ENCODE data around the gene CEP41. TPM values are rescaled to one million over a fixed set of nuclear protein-coding genes. Genes with fewer than 3 reads are reported as not detected.

CEP41 gene
- total and polyA plus RNA-seq, 2 experiments from 2014 or later: 17.4 to 25.0 TPM

DNA sequence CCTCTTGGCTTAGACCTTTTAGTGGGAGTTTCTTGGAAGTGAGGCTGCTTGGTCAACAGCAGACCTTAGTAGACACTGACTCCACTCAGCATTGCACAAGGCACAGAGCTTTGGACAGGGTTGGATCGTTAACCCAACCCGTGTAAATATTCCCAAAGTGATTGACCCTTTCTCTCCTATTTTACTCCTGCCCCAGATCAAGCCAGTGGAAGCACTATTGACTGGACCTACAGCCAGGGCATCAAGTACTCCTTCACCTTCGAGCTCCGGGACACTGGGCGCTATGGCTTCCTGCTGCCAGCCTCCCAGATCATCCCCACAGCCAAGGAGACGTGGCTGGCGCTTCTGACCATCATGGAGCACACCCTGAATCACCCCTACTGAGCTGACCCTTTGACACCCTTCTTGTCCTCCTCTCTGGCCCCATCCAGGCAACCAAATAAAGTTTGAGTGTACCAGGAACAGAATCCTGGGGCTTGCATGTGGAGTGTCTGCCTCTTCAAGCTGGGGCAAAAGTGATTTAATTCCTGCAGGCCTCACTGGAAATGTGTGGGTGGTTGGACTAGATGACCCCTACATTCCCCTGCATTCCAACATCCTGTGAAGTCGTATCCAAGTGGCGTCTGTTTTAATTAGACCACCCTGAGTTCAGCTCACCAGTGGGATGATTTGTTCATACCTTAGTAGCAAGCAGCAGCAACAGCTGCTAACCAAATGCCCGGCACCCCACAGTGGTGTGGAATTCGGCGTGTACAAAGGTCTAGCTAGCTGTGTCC, 53.0 kb downstream of the CEP41 start:
- H3K9me2 ChIP-seq (ENCODE audit: insufficient read depth): peaks cover 6% of the 10 kb centered on the region; the same call in 1 of the 2 replicates
- H3K4me3 ChIP-seq: no peak overlapping the region
- H3K4me2 ChIP-seq: no peak overlapping the region
- no peak overlapping the region for H3K27ac ChIP-seq (ENCODE audit: low read depth)
- Mint-ChIP-seq H3K36me3 (ENCODE audit: low read depth) (peaks cover 3% of the 10 kb centered on the region; the same call in 2 of the 3 replicates), H3K4me3 (no peak overlapping the region), H3K9me3 (peaks cover 4% of the 10 kb centered on the region; the same call in 2 of the 3 replicates), H3K27me3 (ENCODE audit: insufficient read depth, low read depth, poor library complexity) (peaks cover 3% of the 10 kb centered on the region), H3K27ac (peak overlapping the region; percentile 3; the same call in 1 of the 2 replicates), H3K4me1 (no peaks in the 10 kb centered on the region)
- H3K4me1 ChIP-seq (ENCODE audit: insufficient read depth): no peaks in the 10 kb centered on the region
- no peak for TF ChIP-seq ZNF331 (CRISPR knock-in tag; IDR thresholded peaks at IDR 0.05; ENCODE audit: low read depth)
- TF ChIP-seq STAT1 (IDR thresholded peaks at IDR 0.05; ENCODE audit: unreplicated experiment): no peak
- no peak for TF ChIP-seq ZNF114 (CRISPR knock-in tag; IDR thresholded peaks at IDR 0.05)
- no peak for TF ChIP-seq POLR2AphosphoS5 (IDR thresholded peaks at IDR 0.05; ENCODE audit: low read depth)
- TF ChIP-seq, protein P1, sequence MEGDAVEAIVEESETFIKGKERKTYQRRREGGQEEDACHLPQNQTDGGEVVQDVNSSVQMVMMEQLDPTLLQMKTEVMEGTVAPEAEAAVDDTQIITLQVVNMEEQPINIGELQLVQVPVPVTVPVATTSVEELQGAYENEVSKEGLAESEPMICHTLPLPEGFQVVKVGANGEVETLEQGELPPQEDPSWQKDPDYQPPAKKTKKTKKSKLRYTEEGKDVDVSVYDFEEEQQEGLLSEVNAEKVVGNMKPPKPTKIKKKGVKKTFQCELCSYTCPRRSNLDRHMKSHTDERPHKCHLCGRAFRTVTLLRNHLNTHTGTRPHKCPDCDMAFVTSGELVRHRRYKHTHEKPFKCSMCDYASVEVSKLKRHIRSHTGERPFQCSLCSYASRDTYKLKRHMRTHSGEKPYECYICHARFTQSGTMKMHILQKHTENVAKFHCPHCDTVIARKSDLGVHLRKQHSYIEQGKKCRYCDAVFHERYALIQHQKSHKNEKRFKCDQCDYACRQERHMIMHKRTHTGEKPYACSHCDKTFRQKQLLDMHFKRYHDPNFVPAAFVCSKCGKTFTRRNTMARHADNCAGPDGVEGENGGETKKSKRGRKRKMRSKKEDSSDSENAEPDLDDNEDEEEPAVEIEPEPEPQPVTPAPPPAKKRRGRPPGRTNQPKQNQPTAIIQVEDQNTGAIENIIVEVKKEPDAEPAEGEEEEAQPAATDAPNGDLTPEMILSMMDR (conservative IDR thresholded peaks at IDR 0.05; ENCODE audit: low read depth in 2 of 2): no peak
- TF ChIP-seq CREB1 (CRISPR knock-in tag; IDR thresholded peaks at IDR 0.05; ENCODE audit: low read depth): no peak
- no peaks in the 10 kb centered on the region for H3K36me3 ChIP-seq (ENCODE audit: insufficient read depth)
- H3F3A ChIP-seq (replicated peaks; ENCODE audit: low read depth): no peaks in the 10 kb centered on the region
- H3K27me3 ChIP-seq (ENCODE audit: insufficient read depth): no peaks in the 10 kb centered on the region
- H2AFZ ChIP-seq: no peak overlapping the region
- H4K20me1 ChIP-seq (replicated peaks; ENCODE audit: insufficient read depth): no peaks in the 10 kb centered on the region
- H3K79me2 ChIP-seq (replicated peaks; ENCODE audit: insufficient read depth): no peaks in the 10 kb centered on the region
- DNase-seq (ENCODE audit: low spot score) (no peak), ATAC-seq (no peak)

DNA sequence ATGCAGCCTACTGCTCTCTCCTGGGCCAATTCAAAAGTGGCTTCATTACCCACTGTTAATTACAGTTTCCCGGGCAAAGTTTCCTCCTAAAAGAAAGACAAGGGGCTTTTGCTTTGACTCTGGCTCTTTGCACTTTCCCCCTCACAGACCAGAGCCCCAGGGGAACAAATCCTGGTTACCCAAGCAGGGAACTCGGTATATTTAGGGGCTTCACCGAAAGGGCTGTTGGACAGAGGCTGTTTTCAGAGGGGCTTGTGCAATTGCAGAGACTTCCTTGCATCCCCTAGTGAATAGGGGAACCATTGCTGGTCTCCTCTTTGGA, 53.5 kb downstream of the CEP41 start:
- Histone ChIP-seq H3K4me1 (ENCODE audit: insufficient read depth) (no peaks in the 10 kb centered on the region), H3K27me3 (ENCODE audit: insufficient read depth) (no peaks in the 10 kb centered on the region), H3K9me2 (ENCODE audit: insufficient read depth) (peaks cover 6% of the 10 kb centered on the region; the same call in 1 of the 2 replicates), H3K79me2 (replicated peaks; ENCODE audit: insufficient read depth) (no peaks in the 10 kb centered on the region), H3K4me3 (no peak overlapping the region), H2AFZ (no peak overlapping the region), H3K4me2 (no peak overlapping the region), H3K36me3 (ENCODE audit: insufficient read depth) (no peaks in the 10 kb centered on the region), H4K20me1 (replicated peaks; ENCODE audit: insufficient read depth) (no peaks in the 10 kb centered on the region), H3K27ac (ENCODE audit: low read depth) (no peak overlapping the region), H3F3A (replicated peaks; ENCODE audit: low read depth) (no peaks in the 10 kb centered on the region)
- Mint-ChIP-seq H3K27me3 (ENCODE audit: insufficient read depth, low read depth, poor library complexity) (peaks cover 3% of the 10 kb centered on the region), H3K4me1 (no peaks in the 10 kb centered on the region), H3K9me3 (peaks cover 4% of the 10 kb centered on the region; the same call in 2 of the 3 replicates), H3K27ac (no peak overlapping the region), H3K36me3 (ENCODE audit: low read depth) (peaks cover 3% of the 10 kb centered on the region; the same call in 2 of the 3 replicates), H3K4me3 (no peak overlapping the region)
- DNase-seq (ENCODE audit: low spot score) (no peak), ATAC-seq (no peak)
- TF ChIP-seq, protein P2, sequence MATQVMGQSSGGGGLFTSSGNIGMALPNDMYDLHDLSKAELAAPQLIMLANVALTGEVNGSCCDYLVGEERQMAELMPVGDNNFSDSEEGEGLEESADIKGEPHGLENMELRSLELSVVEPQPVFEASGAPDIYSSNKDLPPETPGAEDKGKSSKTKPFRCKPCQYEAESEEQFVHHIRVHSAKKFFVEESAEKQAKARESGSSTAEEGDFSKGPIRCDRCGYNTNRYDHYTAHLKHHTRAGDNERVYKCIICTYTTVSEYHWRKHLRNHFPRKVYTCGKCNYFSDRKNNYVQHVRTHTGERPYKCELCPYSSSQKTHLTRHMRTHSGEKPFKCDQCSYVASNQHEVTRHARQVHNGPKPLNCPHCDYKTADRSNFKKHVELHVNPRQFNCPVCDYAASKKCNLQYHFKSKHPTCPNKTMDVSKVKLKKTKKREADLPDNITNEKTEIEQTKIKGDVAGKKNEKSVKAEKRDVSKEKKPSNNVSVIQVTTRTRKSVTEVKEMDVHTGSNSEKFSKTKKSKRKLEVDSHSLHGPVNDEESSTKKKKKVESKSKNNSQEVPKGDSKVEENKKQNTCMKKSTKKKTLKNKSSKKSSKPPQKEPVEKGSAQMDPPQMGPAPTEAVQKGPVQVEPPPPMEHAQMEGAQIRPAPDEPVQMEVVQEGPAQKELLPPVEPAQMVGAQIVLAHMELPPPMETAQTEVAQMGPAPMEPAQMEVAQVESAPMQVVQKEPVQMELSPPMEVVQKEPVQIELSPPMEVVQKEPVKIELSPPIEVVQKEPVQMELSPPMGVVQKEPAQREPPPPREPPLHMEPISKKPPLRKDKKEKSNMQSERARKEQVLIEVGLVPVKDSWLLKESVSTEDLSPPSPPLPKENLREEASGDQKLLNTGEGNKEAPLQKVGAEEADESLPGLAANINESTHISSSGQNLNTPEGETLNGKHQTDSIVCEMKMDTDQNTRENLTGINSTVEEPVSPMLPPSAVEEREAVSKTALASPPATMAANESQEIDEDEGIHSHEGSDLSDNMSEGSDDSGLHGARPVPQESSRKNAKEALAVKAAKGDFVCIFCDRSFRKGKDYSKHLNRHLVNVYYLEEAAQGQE (IDR thresholded peaks at IDR 0.05; ENCODE audit: unreplicated experiment): no peak
- no peak for TF ChIP-seq ZNF114 (CRISPR knock-in tag; IDR thresholded peaks at IDR 0.05)
- no peak for TF ChIP-seq NANOG (IDR thresholded peaks at IDR 0.05; ENCODE audit: borderline replicate concordance)
- TF ChIP-seq POLR2AphosphoS5 (IDR thresholded peaks at IDR 0.05; ENCODE audit: low read depth): no peak
- TF ChIP-seq CREB1 (CRISPR knock-in tag; IDR thresholded peaks at IDR 0.05; ENCODE audit: low read depth): no peak
- TF ChIP-seq, protein P3, sequence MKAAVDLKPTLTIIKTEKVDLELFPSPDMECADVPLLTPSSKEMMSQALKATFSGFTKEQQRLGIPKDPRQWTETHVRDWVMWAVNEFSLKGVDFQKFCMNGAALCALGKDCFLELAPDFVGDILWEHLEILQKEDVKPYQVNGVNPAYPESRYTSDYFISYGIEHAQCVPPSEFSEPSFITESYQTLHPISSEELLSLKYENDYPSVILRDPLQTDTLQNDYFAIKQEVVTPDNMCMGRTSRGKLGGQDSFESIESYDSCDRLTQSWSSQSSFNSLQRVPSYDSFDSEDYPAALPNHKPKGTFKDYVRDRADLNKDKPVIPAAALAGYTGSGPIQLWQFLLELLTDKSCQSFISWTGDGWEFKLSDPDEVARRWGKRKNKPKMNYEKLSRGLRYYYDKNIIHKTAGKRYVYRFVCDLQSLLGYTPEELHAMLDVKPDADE (IDR thresholded peaks at IDR 0.05): no peak
- TF ChIP-seq EZH2 (IDR thresholded peaks at IDR 0.05; ENCODE audit: low read depth, unreplicated experiment): no peak
- no peak for TF ChIP-seq JUNB (IDR thresholded peaks at IDR 0.05; ENCODE audit: unreplicated experiment)

All from GM23338 (cell line).